T-helper 2 cell (primary cell): Measurements from ENCODE around the gene SLIT3.

Source experiments
- DNase-seq, 5 experiments: peaks; one replicate each; pipeline versions ENCODE4 v3.0.0 to v3.0.0-alpha.2; 2012 to 2022

SLIT3 gene

DNA sequence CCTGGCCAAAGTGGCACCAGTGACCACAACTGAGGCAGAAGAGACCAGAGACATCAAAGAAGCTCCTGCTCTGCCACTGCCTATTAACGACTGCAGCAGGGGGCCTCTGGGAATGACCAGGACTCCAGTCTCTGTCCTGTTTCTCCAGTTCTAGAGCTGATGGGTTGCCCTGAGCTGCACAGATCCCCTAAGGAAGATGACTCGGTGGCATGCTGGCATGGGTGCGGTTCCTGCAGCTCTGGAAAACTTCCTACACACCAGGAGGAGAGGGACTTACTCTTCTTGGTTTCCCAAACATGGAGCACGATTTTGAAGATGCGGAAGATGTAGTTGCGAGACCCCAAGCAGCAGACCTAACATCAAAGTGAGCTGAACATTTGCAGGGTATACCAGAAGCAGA, 2.7 kb downstream of the SLIT3 start:
- DNase-seq = no peak

DNA sequence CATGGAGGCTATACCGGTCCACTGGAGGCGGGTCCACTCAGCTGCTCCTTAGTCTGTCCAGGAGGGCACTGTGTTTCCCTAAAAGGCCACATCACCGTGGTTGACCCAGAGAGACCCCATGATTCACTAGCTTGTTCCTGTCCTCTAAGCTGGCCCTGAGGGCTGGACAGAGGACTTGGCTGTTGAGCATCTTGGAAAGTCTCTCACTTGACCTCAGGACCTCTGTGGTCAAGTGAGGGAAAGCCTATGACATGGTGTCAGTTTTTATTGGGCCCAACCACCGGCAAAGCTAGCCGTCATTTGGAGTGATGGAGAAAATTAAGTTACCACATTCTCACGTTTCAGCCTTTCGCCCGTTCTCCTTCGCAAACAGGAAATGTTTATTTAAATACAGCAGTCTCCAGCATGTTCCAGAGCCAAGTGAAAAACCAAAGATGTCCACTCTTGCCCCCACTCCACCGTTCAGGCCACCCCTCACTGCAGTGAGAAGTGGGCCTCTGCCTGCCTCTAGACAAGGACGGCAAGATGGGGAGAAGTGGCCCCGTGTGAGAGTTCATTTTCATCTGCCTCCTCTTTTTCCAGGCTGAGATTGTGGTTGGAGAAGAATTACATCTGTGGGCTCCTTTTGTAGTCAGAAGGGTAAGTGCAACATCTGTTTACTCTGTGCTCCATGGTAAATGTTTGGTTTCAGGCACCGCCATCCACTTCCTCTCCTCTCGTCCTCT, 4.4 kb downstream of the SLIT3 start:
- no peak for DNase-seq

DNA sequence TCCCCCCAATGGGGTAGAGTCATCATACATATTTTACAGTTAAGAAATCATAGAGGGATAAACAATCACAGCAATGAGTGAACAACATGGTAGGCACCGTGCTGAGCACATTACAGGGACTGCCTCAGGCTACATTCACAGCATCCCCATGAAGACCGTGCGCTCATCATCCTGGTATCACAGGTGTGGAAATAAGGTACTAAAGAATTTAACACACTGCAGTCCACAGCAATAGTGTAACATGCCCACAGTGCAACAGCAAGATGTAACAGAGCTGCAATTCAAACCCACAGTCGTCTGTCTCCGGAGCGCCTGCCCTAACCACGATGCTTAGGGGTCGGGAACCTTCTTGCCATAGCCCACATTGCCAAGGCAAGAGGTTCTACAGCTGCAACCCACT, 5.6 kb downstream of the SLIT3 start:
- no peak for DNase-seq

DNA sequence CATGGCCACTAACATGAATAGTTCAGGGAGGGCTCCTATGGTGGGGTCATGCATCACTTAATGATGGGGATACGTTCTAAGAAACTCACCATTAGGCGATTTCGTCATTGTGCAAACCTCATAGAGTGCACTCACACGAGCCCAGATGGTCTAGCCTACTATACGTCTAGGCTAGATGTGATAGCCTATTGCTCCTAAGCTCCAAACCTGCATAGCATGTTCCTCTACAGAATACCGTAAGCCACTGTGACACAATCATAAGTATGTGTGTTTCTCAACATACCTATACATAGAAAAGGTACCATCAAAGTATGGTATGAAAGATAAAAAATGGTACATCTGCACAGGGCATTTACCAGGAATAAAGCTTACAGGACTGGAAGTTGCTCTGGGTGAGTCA, 6.3 kb downstream of the SLIT3 start:
- no peak for DNase-seq

DNA sequence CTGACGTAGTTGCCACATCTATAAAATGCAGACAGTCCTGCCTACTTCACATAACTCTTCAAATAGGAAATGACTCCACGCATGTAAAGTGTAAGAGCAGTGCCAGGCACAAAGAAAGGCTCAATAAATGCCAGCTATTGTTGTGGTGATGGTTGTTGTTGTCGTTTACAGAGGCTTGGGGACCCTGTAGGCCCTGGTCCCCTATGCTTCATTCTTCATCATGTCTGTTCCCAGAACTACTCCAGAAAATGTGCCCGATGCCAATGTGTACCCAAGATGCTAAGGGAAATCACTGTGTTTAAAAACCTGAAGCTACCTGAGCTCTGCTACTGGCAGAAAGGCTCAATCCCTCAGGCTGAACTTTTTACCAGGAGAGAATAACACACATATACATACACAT, 9.1 kb downstream of the SLIT3 start:
- DNase-seq = no peak

DNA sequence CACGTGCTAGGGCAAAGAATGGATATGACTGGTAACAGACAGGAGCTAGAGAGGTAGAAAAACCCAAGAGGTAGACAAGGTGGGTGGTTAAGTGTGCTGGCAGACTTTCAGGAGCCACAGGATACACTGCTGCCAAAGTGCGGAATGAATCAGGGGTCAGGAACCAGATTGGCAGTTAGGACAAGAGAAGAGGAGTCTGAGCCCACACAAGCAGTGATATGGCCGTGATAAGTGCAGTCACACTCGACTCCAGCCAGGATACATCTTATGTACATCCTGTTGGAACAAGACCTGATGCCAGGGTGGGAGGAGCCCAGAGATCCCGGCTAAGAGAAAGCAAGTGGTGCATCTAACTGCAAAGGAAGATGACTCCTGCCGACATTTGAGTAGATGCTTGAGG, 10.0 kb downstream of the SLIT3 start:
- DNase-seq = no peak

DNA sequence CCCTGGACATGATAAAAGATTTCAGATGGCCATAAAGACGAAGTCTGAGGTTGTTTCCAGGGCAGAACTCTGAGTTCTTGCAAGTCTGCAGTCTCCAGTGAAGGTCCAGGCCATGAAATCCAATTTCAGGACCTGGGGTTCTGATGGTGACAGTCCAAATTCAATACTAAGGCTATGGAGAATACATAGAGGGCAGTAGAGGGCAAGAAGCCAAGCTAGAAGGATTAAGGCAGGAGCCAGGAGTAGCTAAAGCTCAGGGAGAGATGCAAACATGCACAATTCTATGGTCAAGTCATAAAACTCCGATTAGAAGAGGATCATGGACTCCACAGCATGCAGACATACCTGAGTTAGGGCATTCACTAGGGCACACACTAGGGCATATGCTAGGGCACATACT, 11.4 kb downstream of the SLIT3 start:
- DNase-seq = no peak

DNA sequence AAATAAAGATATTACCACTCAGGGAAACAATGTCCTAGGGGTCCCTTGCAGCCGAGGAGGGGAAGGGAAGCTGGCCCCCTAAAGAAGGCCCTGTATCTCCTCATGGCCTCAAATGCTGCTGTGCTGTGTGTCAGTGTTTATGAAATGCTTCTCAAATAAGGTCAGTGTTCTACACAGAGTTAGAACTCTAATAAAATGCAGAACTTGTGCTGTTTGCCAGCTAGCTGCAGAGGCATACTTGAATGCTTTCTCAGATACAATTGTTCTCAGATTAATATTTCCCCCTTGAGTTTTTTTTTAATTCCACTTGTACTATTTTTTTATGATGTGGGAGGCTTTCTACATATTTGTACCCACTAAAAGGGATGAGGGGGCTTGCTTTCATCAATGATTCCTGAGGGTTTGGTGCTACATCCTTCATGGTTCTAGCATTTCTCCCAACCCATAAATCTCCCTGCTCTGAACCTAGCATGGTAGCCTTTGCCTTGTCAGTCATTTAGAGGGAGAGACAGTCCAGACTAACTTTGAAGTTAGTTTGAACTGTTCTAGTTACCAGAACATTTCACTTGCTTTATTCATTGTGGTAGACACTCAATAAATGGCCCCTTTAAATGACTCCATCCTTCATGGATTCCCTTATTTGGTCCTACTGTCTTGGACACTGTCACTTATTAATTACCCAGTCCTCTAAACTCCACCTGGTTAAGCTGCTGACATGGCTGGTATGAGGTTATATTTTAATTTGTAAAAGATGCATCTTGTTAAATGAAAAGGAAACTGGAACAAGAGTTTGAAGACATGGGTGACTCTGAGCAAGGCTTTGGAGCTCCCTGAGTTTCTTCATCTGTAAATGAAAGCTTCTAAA, 12.6 kb downstream of the SLIT3 start:
- DNase-seq = no peak

DNA sequence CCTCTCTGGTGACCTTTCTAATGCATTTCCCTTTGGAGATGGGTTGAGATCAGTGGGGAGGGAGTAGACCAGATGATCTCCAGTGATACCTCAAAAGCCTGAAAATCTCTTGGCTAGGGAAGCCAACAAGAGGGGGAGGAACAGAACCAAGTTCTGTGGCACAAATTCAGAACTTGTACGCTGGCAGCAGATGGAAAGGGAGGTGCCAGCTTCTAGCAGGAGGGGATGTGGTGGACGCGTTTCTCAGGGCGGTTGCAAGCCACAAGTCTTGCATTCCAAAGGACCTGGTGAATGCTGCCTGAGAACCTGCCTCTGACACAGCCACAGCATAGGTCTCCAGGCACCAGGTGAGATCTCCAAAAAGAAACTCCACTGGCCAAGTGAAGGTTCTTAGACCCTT, 13.4 kb downstream of the SLIT3 start:
- DNase-seq = no peak

DNA sequence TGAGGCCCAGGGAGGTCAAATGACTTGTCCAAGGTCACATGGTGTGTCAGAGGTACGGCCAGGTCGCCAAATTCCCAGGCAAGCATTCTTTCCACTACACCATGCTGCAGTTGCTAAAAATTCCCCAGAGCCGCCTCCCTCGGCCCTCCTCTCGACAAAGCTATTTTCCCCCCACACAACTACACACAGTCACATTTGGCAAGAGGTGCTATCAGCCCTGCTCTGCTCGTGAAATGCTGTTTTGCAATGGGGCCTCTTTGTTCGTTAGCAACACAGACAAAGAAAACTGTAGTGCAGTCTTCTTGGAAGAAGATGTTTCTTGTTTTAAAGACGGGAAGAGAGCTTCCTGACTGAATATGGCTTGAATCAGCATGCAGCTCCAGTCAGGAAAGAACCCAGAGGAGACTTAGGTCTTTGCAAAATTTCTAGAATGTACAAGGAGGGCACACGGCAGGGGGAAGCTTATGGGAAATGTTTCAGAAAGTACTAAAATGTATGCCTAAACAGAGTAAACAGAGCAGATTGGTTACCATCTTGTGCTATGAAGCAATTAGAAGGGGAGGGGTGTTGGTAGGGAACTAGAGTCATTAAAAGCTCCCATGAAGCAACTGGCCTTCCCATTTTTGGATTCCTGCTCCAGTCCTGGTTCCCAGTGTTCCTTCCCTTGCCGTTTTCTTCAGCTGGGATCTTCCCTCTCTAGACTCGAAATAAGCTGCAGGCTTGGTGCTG, 14.2 kb downstream of the SLIT3 start:
- no peak for DNase-seq

DNA sequence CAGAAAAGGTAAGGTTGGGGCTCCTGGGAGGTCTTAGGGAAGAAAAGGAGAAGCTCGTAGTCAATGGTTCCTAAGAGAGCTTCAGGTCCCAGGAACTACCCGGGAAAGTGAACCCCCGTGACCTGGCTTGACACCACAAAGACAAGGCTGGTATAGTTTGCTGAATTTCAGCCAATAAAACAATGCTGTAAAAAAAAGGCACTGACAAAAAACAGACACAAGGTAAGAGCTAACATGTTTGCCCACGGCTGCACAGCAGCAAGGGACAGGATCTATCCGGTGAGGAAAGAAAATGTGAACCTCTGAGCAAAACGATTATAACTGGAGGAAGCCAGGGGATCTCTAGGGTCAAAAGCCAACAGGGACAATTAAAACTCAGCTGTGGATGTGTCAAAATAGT, 17.1 kb downstream of the SLIT3 start:
- no peak for DNase-seq

DNA sequence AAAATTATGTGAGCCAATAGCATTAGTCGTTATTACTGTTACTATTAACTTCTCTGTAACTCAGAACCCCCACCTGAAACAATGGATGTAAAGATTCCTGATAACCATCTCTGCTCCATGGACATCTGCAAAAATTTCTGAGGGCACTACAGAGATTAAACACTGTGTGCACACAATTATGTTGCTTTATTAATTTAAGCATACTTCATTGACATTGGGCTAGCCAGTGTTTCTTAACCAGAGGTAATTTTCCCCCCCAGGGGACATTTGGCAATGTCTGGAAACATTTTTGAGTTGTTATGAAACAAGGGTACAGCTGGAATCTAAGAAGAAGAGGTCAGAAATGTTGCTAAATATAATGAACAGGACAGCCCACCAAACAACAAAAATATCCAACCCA, 19.3 kb downstream of the SLIT3 start:
- no peak for DNase-seq

DNA sequence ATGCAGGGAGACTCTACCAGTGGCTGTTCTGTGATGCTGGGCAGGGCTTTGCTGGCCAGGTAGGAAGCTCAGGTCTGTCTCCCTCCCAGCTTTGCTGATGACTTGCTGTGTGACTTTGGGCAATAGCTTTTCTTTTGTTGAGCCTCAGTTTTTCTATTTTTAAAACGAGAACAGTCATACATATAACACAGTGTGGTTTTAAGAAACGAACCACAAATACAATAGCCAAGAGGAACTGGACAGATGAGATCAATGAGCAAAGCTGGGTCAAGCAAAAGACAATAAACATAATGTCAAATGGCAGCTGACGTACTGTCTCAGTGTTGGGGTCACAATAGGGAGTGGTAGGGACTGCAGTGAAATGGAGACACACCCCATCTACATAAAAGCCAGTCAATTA, 20.2 kb downstream of the SLIT3 start:
- no peak for DNase-seq

DNA sequence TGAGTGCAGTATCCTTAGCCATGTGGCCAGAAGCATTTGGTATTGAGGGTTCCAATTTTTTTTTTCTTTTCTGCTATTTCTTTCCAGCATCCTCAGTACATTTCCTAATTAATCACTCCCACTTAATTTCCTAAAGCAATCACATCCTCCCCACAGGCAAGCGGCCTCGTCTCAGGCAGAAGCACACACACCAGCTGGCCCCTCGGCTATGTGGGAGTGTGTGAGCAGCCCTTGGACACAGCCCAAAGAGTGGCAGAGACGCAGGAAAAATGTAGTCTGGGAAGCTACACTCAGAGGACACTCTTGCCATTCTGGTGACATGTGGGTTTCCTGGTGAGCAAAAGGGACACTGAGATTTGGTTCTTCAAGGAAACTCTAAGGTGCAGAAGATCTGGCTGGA, 20.7 kb downstream of the SLIT3 start:
- DNase-seq = no peak

DNA sequence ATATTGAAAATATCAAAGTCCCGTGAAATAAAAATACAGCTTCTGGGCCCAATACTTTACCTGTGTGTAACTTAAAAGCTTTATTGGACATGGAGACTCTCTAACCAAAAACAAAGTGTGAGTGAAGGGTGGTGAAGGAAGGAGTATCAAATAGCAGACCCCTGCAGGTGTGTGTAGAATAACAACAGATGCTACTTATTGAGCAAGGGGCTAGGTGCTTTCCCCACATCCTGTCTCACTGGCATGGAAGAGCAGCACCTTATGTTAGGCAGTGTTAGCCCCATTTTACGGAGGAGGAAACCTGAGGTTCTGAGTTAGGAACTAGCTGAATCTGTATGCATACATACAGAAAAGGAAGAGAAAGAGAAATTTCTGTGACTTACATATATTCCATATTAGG, 21.8 kb downstream of the SLIT3 start:
- DNase-seq = no peak

DNA sequence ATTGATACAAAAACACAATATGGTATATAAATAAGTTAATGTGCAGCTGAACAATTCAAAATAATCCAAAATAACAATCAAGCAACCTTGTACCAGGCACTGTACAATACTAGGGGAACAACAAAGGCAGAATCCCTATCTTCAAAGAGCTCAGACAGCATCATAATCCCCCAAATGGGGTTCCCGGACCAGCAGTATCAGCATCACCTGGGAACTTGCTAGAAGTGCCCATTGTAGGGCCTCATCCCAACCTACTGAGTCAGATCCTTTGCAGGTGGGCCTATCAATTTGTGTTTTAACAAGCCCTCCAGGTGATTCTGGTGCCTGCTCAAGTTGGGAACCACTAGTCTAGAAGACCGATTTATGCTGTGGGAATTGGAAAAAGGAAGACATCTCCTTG, 27.1 kb downstream of the SLIT3 start:
- no peak for DNase-seq

DNA sequence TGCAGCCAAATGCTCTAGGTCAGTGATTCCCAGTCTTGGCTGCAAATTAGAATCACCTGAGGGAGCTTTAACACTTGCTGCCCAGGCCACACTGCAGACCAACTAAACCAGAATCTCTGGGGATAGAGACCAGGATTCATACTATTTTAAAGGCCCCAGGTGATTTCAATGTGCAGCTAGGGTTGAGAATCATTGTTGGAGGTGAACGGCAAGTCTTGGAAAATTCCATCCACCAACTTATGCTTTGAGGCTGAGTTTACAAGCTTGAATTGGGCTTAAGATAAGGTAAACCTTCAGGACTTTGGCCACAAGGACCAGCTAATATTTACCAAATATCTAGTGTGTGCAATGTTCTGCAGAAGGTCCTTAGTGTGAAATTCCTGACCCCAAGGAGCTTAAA, 27.5 kb downstream of the SLIT3 start:
- no peak for DNase-seq

DNA sequence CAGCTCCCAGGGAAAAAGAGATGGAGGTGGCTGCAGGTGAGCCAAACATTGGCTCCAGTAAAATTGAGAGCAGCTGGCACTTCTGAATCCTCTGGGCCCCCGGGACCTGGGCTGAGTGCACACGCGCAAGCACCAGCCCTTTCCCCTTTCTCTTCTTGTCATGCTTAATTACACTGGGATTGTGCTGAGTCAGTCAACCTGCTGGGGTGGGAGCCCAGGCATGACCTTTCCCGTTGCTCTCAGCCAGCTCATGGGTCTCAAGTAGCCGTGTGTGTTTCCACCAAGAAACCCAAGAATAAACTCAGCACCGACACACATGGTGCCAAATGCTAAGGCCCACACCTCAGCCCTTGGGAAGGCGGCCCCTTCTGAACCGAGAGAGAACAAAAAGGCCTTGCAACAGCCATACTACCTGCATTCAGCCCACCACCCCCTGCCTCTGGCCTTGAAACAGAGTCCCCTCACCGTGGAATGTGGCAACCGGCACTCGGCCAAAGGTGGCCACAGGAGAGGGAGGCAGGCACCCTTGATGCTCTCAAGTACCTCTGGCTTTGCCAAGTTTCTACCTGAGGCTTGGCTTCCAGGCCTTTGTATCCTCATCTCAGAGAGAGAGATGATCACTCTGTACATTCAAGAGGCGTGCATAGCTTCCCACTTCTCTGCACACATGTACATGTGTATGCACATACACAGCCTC, 28.1 kb downstream of the SLIT3 start:
- DNase-seq = no peak

DNA sequence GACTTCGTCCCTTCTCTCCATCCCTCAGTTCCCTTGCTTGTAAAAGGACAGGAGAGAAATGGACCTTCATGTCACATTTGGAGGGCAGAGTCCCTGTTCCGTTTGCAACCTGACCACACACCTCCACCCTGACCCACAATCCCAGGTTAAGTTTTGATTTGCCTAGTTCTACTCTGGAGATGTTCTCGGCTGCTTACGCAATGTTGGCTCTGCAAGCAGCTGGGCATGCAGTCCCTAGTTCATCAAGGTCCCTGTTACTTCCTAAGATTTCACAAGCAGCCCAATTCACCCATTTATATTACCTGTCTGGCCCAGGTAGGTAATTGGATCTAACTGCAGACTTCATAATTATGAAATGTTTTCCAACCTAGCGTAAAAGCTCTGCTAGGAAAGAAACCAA, 28.8 kb downstream of the SLIT3 start:
- DNase-seq = no peak

DNA sequence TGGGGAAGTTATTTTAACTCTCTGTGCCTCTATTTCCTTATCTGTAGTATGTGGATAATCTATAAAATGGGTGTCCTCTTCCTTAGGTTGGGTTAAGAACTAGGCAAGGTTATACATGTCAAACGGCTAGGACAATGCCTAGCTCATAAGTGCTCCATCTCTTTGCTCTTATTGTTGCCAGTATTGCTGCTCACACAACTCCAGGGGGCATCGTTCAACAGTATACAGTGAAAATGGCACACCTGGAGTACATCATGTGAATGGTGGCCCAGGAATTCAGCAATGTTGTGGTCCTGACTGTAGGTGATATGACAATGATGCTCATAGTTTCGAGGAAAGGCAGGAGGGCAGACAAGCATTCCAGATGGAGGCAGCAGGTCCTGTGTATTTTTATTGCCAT, 30.1 kb downstream of the SLIT3 start:
- no peak for DNase-seq

DNA sequence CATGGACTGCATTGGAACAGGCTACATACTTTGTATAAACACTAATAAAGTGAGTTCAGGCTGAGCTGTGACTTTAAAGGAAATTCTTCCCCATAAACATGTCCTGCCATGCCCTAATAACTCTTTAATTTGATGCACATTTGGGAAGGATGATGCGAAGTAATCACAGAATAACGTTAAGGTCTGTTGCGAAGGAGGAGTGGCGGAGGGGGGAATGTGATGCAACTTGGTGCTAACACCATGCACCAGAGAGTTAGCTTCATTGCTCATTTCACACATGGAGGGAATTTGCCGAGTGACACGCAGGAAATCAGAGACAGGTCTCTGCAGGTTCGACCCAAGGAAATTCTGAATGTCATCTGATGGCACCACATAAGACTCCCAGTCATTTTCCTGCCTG, 32.9 kb downstream of the SLIT3 start:
- no peak for DNase-seq

DNA sequence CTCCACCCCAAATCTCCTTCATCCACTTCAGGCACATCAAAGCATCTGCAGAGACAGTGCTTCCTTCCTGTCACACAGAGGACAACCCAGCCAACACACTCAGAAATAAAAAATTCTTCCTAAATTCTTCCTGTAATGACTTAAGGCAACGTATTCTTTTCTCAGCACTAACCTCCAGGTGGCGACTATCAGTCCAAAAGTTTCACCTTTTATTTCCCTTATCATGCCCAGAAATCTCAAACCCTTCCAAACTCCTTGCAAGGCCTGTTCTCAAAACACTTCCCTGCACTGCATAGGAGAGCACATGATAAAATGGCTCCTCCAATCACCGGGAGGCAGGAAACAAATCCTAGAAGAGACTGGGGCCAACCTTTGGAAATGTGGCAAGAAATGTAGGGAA, 35.1 kb downstream of the SLIT3 start:
- no peak for DNase-seq

DNA sequence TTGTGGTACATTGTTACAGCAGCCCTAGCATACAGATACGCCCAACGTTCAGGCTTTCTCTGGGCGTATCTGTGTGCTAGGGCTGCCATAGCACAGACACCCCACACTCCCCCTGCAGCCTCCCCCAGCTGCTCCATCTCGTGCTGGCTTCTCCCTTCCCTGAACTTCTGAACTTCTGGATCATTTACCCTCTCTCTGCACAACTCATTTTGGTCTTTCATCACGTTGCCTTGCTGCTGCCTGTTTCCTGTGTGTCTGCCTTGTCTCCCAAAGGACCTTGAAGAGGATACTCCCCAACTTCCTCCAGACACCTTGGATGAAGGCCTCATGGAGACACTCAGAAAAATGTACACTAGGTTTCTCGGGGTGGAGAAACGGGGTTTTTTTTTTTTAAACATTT, 37.3 kb downstream of the SLIT3 start:
- no peak for DNase-seq
